Spleen (tissue), 7 donors: ENCODE results near the gene TWF2.

Experiments used
- POLR2A ChIP-seq, 3 donors: fragments of 450-650 bp; IDR thresholded peaks; one replicate each; pipeline ENCODE4 v1.5.1; 2017; ENCODE audit warnings: antibody characterized with exemption in 3 of 3, mild to moderate bottlenecking in 1 of 3
- TF ChIP-seq, protein P1 (sequence below), 11 experiments: fragments of 200-600 bp in 7 of 11; fragments of 450-650 bp in 4 of 11; sonication (generic) in 4 of 11; IDR thresholded peaks in 8 of 11; conservative IDR thresholded peaks in 3 of 11; 1 replicate in 7 of 11; 2 replicates in 4 of 11; pipeline versions ENCODE4 v1.4.0 to v1.8.0; 2016 to 2021; ENCODE audit warnings: antibody characterized with exemption in 11 of 11, inconsistent platforms in 4 of 11, mild to moderate bottlenecking in 1 of 11
- donor health status: DM: no; HTN: no; CAD: no; lungs with moderate emphysema.
- donor health status: DM: no; HTN: no; CAD: no.
- donor health status: DM: no; HTN: no; CAD: no.

DNA sequence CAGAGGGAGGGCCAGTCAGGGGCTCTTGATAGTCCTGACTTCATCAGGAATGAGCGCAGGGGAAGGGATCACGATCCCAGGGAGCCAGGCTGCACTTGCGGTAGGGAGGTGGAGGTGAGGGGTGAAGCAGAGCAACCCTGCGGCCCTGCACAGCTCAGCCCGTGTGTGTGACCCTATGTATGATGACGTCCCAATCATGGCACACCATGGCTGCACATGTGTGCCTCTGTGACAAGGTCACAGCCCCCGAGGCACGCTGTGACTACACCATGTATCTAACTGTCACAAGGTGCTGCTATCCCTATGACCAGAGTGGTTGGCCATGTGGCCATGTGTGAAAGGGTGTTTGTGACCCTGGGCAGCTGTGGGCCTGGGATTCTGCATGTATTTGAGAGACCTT lies 54.3 kb downstream of the TWF2 start:
- TF ChIP-seq POLR2A (IDR thresholded peaks at IDR 0.05) = no peak
- TF ChIP-seq, protein P1, sequence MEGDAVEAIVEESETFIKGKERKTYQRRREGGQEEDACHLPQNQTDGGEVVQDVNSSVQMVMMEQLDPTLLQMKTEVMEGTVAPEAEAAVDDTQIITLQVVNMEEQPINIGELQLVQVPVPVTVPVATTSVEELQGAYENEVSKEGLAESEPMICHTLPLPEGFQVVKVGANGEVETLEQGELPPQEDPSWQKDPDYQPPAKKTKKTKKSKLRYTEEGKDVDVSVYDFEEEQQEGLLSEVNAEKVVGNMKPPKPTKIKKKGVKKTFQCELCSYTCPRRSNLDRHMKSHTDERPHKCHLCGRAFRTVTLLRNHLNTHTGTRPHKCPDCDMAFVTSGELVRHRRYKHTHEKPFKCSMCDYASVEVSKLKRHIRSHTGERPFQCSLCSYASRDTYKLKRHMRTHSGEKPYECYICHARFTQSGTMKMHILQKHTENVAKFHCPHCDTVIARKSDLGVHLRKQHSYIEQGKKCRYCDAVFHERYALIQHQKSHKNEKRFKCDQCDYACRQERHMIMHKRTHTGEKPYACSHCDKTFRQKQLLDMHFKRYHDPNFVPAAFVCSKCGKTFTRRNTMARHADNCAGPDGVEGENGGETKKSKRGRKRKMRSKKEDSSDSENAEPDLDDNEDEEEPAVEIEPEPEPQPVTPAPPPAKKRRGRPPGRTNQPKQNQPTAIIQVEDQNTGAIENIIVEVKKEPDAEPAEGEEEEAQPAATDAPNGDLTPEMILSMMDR (IDR thresholded peaks at IDR 0.05 in 8 of 11, conservative IDR thresholded peaks at IDR 0.05 in 3 of 11) = no peak
